Tibial nerve (tissue), 4 donors: ENCODE data around the gene NFKBIZ. TPM values are rescaled to one million over a fixed set of nuclear protein-coding genes. Genes with fewer than 3 reads are reported as not detected.
"Not testable (repeated sequence)": the region's sequence is repeated elsewhere in the genome, so short reads cannot be mapped to it uniquely, and the experiment has no call there.

Source experiments
- DNase-seq, 2 donors: peaks; one replicate each; pipeline ENCODE4 v3.0.0-alpha.2; 2019; ENCODE audit warnings: low spot score in 2 of 2
- H3K27ac ChIP-seq, 4 donors: fragments of 200-600 bp; sonication (generic) in 3 of 4; one replicate each; pipeline ENCODE4 v1.5.1; 2017 to 2019; ENCODE audit warnings: mild to moderate bottlenecking in 1 of 4
- H3K27me3 ChIP-seq, 2 donors: fragments of 200-600 bp; sonication (generic) in 1 of 2; one replicate each; pipeline versions ENCODE4 v1.5.1 to v1.6.0; 2017 to 2019
- H3K36me3 ChIP-seq, 3 donors: fragments of 200-600 bp; sonication (generic); one replicate each; pipeline ENCODE4 v1.5.1; 2018 to 2019
- H3K4me1 ChIP-seq, 4 donors: fragments of 200-600 bp; sonication (generic) in 3 of 4; one replicate each; pipeline ENCODE4 v1.5.1; 2017 to 2019
- H3K4me3 ChIP-seq, 4 donors: fragments of 200-600 bp; sonication (generic) in 3 of 4; one replicate each; pipeline ENCODE4 v1.5.1; 2017 to 2019; ENCODE audit warnings: mild to moderate bottlenecking in 1 of 4, moderate library complexity in 1 of 4
- H3K9me3 ChIP-seq, 4 donors: fragments of 200-600 bp; sonication (generic) in 3 of 4; one replicate each; pipeline ENCODE4 v1.5.1; 2017 to 2019
- EP300 ChIP-seq, 2 donors: sonication (generic); formaldehyde crosslinking; IDR thresholded peaks; one replicate each; pipeline ENCODE4 v1.6.1; 2017; ENCODE audit warnings: antibody characterized with exemption in 2 of 2, mild to moderate bottlenecking in 1 of 2
- POLR2A ChIP-seq, 2 donors: fragments of 450-650 bp; IDR thresholded peaks; one replicate each; pipeline ENCODE4 v1.6.1; 2017; ENCODE audit warnings: antibody characterized with exemption in 2 of 2, mild to moderate bottlenecking in 2 of 2, moderate library complexity in 2 of 2
- WGBS, 2 donors: methylation state at CpG; one replicate each; pipeline ENCODE4 v1.1.5; 2018; 5-methylcytosine and 5-hydroxymethylcytosine counted together
- total RNA-seq, 4 donors: library from RNA; depleted of rRNA; stranded (reverse); fragments of >200 nt; gene quantifications; one replicate each; pipeline ENCODE4 v1.1.0, GENCODE V29; 2016
- TF ChIP-seq, protein P1 (sequence below), 5 experiments: fragments of 200-600 bp in 3 of 5; fragments of 450-650 bp in 2 of 5; sonication (generic) in 3 of 5; IDR thresholded peaks; one replicate each; pipeline ENCODE4 v1.5.1; 2016 to 2019; ENCODE audit warnings: antibody characterized with exemption in 5 of 5, mild to moderate bottlenecking in 3 of 5, moderate library complexity in 2 of 5

Gene NFKBIZ
- total RNA-seq, 4 donors from 2014 or later = 81.3 to 161 (median 95.1) TPM

DNA sequence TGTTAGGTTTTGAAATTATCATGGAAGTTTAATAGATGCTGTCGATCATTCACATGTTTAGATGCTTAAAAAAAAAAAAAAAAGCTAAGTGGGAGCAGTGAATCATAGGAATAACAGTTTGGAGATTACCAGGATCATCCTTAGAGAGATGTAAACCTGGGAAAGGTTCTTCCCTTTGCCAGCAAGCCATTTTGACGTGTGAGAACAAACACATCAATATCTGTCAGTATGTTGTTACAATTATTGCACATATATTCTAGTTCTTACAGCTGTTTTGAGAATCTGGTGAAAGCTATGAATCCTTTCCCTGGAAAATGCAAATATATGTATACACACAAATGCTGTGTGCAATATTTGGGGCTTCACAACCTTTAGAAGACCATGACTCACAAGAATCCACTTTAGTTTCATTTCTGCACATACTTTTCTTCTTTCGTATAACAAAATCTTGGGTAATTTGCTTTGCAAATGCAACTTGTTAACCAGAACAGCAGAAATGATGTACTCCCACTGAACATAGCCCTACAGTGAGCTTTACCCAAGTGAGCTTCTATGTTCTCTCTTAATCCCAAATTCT is 12.0 kb downstream of the NFKBIZ start:
- no peak overlapping the region for H3K4me3 ChIP-seq
- H3K4me1 ChIP-seq = peaks cover 0 to 22% (median 2%) of the 10 kb centered on the region in 4 donors
- no peak overlapping the region for H3K27ac ChIP-seq
- H3K36me3 ChIP-seq = peaks cover 2 to 79% (median 34%) of the 10 kb centered on the region in 3 donors
- DNase-seq = no peak
- no peaks in the 10 kb centered on the region for H3K9me3 ChIP-seq
- TF ChIP-seq, protein P1, sequence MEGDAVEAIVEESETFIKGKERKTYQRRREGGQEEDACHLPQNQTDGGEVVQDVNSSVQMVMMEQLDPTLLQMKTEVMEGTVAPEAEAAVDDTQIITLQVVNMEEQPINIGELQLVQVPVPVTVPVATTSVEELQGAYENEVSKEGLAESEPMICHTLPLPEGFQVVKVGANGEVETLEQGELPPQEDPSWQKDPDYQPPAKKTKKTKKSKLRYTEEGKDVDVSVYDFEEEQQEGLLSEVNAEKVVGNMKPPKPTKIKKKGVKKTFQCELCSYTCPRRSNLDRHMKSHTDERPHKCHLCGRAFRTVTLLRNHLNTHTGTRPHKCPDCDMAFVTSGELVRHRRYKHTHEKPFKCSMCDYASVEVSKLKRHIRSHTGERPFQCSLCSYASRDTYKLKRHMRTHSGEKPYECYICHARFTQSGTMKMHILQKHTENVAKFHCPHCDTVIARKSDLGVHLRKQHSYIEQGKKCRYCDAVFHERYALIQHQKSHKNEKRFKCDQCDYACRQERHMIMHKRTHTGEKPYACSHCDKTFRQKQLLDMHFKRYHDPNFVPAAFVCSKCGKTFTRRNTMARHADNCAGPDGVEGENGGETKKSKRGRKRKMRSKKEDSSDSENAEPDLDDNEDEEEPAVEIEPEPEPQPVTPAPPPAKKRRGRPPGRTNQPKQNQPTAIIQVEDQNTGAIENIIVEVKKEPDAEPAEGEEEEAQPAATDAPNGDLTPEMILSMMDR (IDR thresholded peaks at IDR 0.05) = no peak
- no peak for TF ChIP-seq EP300 (IDR thresholded peaks at IDR 0.05)
- no peak for TF ChIP-seq POLR2A (IDR thresholded peaks at IDR 0.05)
- no peaks in the 10 kb centered on the region for H3K27me3 ChIP-seq
- WGBS, 2 donors = 81 to 87% methylated on average over 3 of the region's 3 CpGs

DNA sequence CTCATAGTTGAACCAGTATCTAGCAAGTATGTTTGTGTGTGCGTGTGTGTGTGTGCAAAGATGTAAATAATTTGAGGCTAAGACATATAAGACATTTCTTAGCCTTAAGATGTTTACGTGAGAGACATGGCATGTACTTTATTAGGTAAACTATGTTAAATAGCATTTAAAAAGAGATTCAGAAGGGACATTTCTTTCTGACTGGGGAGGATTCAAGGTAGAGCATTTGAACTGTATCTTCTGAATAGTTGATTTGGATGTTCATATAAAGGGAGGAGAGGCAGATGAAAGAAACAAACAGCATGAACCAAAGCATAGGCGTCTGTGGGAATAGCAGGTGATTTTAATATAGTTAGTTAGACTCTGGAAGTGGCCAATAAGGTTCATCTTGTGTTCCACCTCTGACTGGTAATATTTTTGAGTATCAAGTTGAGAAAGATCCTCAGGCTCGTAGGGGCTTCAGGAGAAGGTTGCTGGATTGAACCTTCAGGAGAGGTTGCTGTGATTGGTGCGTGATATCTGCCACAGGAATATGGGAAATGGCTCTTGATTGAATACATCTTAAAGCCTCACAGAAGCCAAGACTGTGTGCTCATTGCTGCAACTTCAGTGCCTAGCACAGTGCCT is 12.6 kb downstream of the NFKBIZ start:
- H3K9me3 ChIP-seq = no peaks in the 10 kb centered on the region
- peaks cover 0 to 73% (median 29%) of the 10 kb centered on the region in 3 donors for H3K36me3 ChIP-seq
- H3K27me3 ChIP-seq = no peaks in the 10 kb centered on the region
- peak overlapping the region in 1 of 4 donors; percentile 5 for H3K27ac ChIP-seq
- no peak for DNase-seq
- peaks cover 0 to 16% (median 2%) of the 10 kb centered on the region in 4 donors for H3K4me1 ChIP-seq
- TF ChIP-seq EP300 (IDR thresholded peaks at IDR 0.05) = no peak
- TF ChIP-seq, protein P1 (IDR thresholded peaks at IDR 0.05) = no peak
- no peak for TF ChIP-seq POLR2A (IDR thresholded peaks at IDR 0.05)
- 89 to 90% methylated on average over 5 of the region's 5 CpGs for WGBS, 2 donors
- no peak overlapping the region for H3K4me3 ChIP-seq

DNA sequence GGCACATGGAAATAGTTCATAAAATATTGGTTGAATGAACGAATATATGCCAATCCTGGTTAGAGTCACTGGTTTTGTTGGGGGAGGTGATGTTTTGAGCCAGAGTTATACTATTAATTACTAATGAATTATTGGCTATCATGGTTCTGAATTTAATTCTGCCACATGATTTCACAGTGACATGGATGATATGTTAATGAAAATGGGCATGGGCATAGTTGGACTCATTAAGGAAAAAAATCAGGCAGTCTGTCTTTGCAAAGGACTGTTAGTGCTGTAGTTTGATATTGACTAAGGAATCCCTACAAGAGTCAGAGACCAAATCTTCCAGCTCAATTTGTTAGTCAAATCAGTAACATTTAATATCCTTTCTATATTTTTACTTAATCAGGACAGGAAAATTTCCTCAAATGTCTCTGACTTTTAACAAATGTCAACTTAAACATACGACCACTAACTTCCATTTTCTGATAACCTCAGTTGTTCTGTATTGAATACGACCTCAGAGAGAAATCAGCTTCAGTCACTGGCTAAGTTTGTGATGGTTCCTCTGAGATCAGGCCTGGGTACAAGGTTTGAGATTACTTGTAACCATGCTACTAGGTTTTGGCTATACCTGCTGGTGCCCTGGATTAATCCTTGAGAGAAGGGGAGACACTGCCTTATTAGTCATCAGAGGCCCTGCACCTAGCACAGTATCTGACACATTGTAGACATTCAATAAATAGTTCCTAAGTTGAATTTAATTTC is 13.3 kb downstream of the NFKBIZ start:
- WGBS, 2 donors = 89 to 91% methylated on average over 3 of the region's 3 CpGs
- no peak overlapping the region for H3K27ac ChIP-seq
- no peak overlapping the region for H3K4me3 ChIP-seq
- H3K36me3 ChIP-seq = peaks cover 0 to 66% (median 22%) of the 10 kb centered on the region in 3 donors
- TF ChIP-seq, protein P1 (IDR thresholded peaks at IDR 0.05) = no peak
- TF ChIP-seq EP300 (IDR thresholded peaks at IDR 0.05) (no peak), POLR2A (IDR thresholded peaks at IDR 0.05) (no peak)
- no peak for DNase-seq
- peaks cover 0 to 13% (median 2%) of the 10 kb centered on the region in 4 donors for H3K4me1 ChIP-seq
- no peaks in the 10 kb centered on the region for H3K27me3 ChIP-seq
- no peaks in the 10 kb centered on the region for H3K9me3 ChIP-seq

DNA sequence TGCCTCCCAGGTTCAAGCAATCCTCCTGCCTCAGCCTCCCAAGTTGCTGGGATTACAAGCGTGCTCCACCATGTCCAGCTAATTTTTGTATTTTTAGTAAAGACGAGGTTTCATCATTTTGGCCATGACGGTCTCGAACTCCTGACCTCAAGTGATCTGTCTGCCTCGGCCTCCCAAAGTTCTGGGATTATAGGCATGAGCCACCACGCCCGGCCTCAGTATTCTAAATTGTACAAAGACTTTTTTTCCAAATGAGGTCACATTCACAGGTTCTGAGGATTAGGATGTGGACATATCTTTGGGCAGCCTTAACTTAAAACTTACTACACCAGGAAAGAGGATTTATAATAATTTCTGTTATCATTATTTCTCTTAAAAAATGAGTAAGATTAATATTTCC is 15.6 kb downstream of the NFKBIZ start:
- H3K27me3 ChIP-seq, H3K27ac ChIP-seq, DNase-seq, H3K4me3 ChIP-seq, H3K9me3 ChIP-seq: not testable (repeated sequence)
- WGBS, 2 donors = 94 to 97% methylated on average over 7 of the region's 7 CpGs
- H3K36me3 ChIP-seq = peaks cover 0 to 42% (median 5%) of the 10 kb centered on the region in 3 donors
- H3K4me1 ChIP-seq = peaks cover 0 to 16% (median 0%) of the 10 kb centered on the region in 4 donors

DNA sequence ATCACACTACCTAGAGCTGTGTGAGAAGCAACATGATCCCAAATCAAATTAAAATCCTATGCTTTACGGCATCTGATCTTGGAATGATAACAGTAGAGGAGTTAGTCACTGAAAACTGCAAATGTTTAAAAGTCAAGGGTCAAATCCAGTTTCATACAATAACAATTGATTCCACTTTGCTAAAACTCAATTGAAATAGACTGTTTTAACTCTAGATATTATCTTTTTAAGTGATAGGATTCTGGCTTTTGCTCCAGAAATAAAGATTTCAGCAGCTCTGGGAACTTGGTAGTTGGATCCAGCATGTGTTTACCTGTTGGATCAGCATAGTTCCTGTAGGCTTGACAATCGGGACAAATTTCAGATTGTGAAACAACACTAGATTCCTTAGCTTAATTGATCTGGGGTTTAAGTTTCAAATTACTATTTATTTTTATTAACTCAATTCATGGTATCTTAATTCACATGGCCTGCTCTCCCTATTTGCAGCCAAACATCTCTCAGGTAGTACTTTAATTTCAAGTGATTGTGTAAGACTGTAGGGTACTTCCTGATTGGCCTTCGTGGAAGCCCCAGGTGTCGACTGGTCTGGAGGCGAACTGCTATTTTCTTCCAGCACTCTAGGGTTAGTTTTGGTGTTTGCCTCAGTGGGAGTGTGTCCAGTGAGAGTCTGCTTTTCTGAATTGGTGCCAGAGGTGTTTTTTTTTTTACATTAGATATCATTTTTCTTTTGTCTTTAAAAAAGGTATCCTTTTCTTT is 16.6 kb downstream of the NFKBIZ start:
- 56 to 58% methylated on average over 5 of the region's 5 CpGs for WGBS, 2 donors
- Histone ChIP-seq H3K36me3 (peaks cover 0 to 32% (median 0%) of the 10 kb centered on the region in 3 donors), H3K27ac (no peak overlapping the region), H3K4me1 (peaks cover 0 to 16% (median 0%) of the 10 kb centered on the region in 4 donors), H3K9me3 (no peaks in the 10 kb centered on the region), H3K4me3 (no peak overlapping the region), H3K27me3 (no peaks in the 10 kb centered on the region)
- TF ChIP-seq EP300 (IDR thresholded peaks at IDR 0.05) (no peak), POLR2A (IDR thresholded peaks at IDR 0.05) (no peak)
- TF ChIP-seq, protein P1 (IDR thresholded peaks at IDR 0.05) = no peak
- no peak for DNase-seq
